Measurements from ENCODE around the gene SPAG16. TPM values are rescaled to one million over a fixed set of nuclear protein-coding genes. Genes with fewer than 3 reads are reported as not detected.

Gene SPAG16
- total RNA-seq, 1 experiment from 2014 or later, result 21.5 TPM

- no TSS peak for BruUV-seq (replicated peaks)
- no peaks in the 10 kb centered on the region for H3K4me1 Mint-ChIP-seq (ENCODE audit: low read depth, unreplicated experiment)
- no peaks in the 10 kb centered on the region for H3K27me3 ChIP-seq (replicated peaks; ENCODE audit: control insufficient read depth, insufficient read depth, low read length)
- H3K4me3 Mint-ChIP-seq (ENCODE audit: unreplicated experiment), result no peak overlapping the region
- no peaks in the 10 kb centered on the region for H3K27me3 Mint-ChIP-seq (ENCODE audit: insufficient read depth, unreplicated experiment)
- intact Hi-C loops (cut with micrococcal nuclease; ENCODE audit: unreplicated experiment), result no loop called here
- no peak overlapping the region for H3K27ac Mint-ChIP-seq (ENCODE audit: unreplicated experiment)
- no peak for DNase-seq
- POLR2A ChIA-PET, result interaction anchor here (1.0 kb wide), 1 partner anchor 37 kb away, joined by 3 read pairs; no protein-coding TSS in a partner anchor
- TF ChIP-seq CTCF (IDR thresholded peaks at IDR 0.05; ENCODE audit: insufficient read depth in 1 of 2, low read depth in 1 of 2, low read length in 1 of 2, severe bottlenecking in 1 of 2, unreplicated experiment in 1 of 2), result no peak
- no peak overlapping the region for H3K4me3 ChIP-seq (ENCODE audit: low read depth, low read length)
- CTCF ChIA-PET, result no interaction called here
- no peaks in the 10 kb centered on the region; the same call in 1 of the 2 replicates for H3K36me3 ChIP-seq (ENCODE audit: control insufficient read depth, insufficient read depth, low read length)
- H3K9me3 ChIP-seq, result no peaks in the 10 kb centered on the region
- H3K9me3 Mint-ChIP-seq (ENCODE audit: unreplicated experiment), result no peaks in the 10 kb centered on the region
- peaks cover 15% of the 10 kb centered on the region for H3K36me3 Mint-ChIP-seq (ENCODE audit: insufficient read depth, unreplicated experiment)
- no peaks in the 10 kb centered on the region for H3K4me1 ChIP-seq
Measured at GRCh38 chr2:213320604-213321003, 36.3 kb downstream of the SPAG16 start.

GRCh38 chr2:213336253-213336770, 52.0 kb downstream of the SPAG16 start:
- intact Hi-C loops (cut with micrococcal nuclease; ENCODE audit: unreplicated experiment), result no loop called here
- Mint-ChIP-seq H3K27ac (ENCODE audit: unreplicated experiment) (no peak overlapping the region), H3K9me3 (ENCODE audit: unreplicated experiment) (peaks cover 41% of the 10 kb centered on the region), H3K4me3 (ENCODE audit: unreplicated experiment) (no peak overlapping the region), H3K27me3 (ENCODE audit: insufficient read depth, unreplicated experiment) (no peaks in the 10 kb centered on the region), H3K4me1 (ENCODE audit: low read depth, unreplicated experiment) (no peaks in the 10 kb centered on the region), H3K36me3 (ENCODE audit: insufficient read depth, unreplicated experiment) (no peaks in the 10 kb centered on the region)
- ChIA-PET CTCF (no interaction called here), POLR2A (no interaction called here)
- no peaks in the 10 kb centered on the region for H3K27me3 ChIP-seq (replicated peaks; ENCODE audit: control insufficient read depth, insufficient read depth, low read length)
- no TSS peak for BruUV-seq (replicated peaks)
- H3K4me1 ChIP-seq, result no peaks in the 10 kb centered on the region
- no peaks in the 10 kb centered on the region for H3K36me3 ChIP-seq (ENCODE audit: control insufficient read depth, insufficient read depth, low read length)
- peaks cover 16% of the 10 kb centered on the region for H3K9me3 ChIP-seq
- no peak for DNase-seq
- H3K4me3 ChIP-seq (ENCODE audit: low read depth, low read length), result no peak overlapping the region
- TF ChIP-seq CTCF (IDR thresholded peaks at IDR 0.05; ENCODE audit: insufficient read depth in 1 of 2, low read depth in 1 of 2, low read length in 1 of 2, severe bottlenecking in 1 of 2, unreplicated experiment in 1 of 2), result no peak

GRCh38 chr2:213353419-213353818, 69.2 kb downstream of the SPAG16 start:
- Histone ChIP-seq H3K9me3 (peaks cover 8% of the 10 kb centered on the region; the same call in 1 of the 2 replicates), H3K27me3 (replicated peaks; ENCODE audit: control insufficient read depth, insufficient read depth, low read length) (no peaks in the 10 kb centered on the region), H3K4me3 (ENCODE audit: low read depth, low read length) (no peak overlapping the region), H3K4me1 (no peaks in the 10 kb centered on the region), H3K36me3 (ENCODE audit: control insufficient read depth, insufficient read depth, low read length) (no peaks in the 10 kb centered on the region)
- H3K27me3 Mint-ChIP-seq (ENCODE audit: insufficient read depth, unreplicated experiment), result no peaks in the 10 kb centered on the region
- intact Hi-C loops (cut with micrococcal nuclease; ENCODE audit: unreplicated experiment), result no loop called here
- no TSS peak for BruUV-seq (replicated peaks)
- ChIA-PET CTCF (no interaction called here), POLR2A (no interaction called here)
- H3K9me3 Mint-ChIP-seq (ENCODE audit: unreplicated experiment), result peaks cover 24% of the 10 kb centered on the region
- H3K27ac Mint-ChIP-seq (ENCODE audit: unreplicated experiment), result no peak overlapping the region
- no peak overlapping the region for H3K4me3 Mint-ChIP-seq (ENCODE audit: unreplicated experiment)
- H3K4me1 Mint-ChIP-seq (ENCODE audit: low read depth, unreplicated experiment), result no peaks in the 10 kb centered on the region
- TF ChIP-seq CTCF (IDR thresholded peaks at IDR 0.05; ENCODE audit: insufficient read depth in 1 of 2, low read depth in 1 of 2, low read length in 1 of 2, severe bottlenecking in 1 of 2, unreplicated experiment in 1 of 2), result no peak
- H3K36me3 Mint-ChIP-seq (ENCODE audit: insufficient read depth, unreplicated experiment), result no peaks in the 10 kb centered on the region
- DNase-seq, result no peak
